NB4 (cell line): Measurements from ENCODE around the gene PDE4D.
A peak's percentile ranks its signal among the peaks of the same experiment; 100 is the strongest.

Source experiments
- CTCF ChIP-seq: IDR thresholded peaks from one replicate; pipeline ENCODE4 v1.5.1; 2012; ENCODE audit warnings: low read depth, low read length
- MAX ChIP-seq: IDR thresholded peaks from 2 replicates; pipeline ENCODE4 v1.6.1; 2011; ENCODE audit warnings: low read depth, low read length
- MYC ChIP-seq: IDR thresholded peaks from 2 replicates; pipeline ENCODE4 v1.6.1; 2011; ENCODE audit warnings: low read depth, low read length
- POLR2A ChIP-seq: IDR thresholded peaks from 2 replicates; pipeline ENCODE4 v1.6.1; 2011; ENCODE audit warnings: mild to moderate bottlenecking; ENCODE audit not compliant: insufficient read length; ENCODE audit errors: extremely low read depth

- TF ChIP-seq CTCF: no peak
- TF ChIP-seq POLR2A: peak; percentile 21
- peak; percentile 97 for TF ChIP-seq MYC
- TF ChIP-seq MAX: peak; percentile 93
These were observed 853.3 kb downstream of the PDE4D start for GRCh38 chr5:59040024-59040803.
